H1 (cell line): ENCODE results near the gene L3MBTL4. TPM values are rescaled to one million over a fixed set of nuclear protein-coding genes. Genes with fewer than 3 reads are reported as not detected.

Source experiments
- CTCF ChIA-PET: fragments of 300-600 bp; sonication (Branson Sonifier 250); formaldehyde crosslinking; loops from one replicate; lab custom pipeline; 2021; ENCODE audit not compliant: partially characterized antibody; lab: Charles Lee
- POLR2A ChIA-PET: fragments of 300-600 bp; sonication (Branson Sonifier 250); formaldehyde crosslinking; loops from one replicate; lab custom pipeline; 2021; ENCODE audit warnings: inconsistent platforms; ENCODE audit not compliant: partially characterized antibody; lab: Charles Lee
- DNase-seq, 2 experiments: peaks; one replicate each; pipeline versions ENCODE4 v3.0.0 to v3.0.0-alpha.2; 2010 to 2022; ENCODE audit warnings: low spot score in 2 of 2, low read depth in 1 of 2, mixed read lengths in 1 of 2
- FAIRE-seq: peaks from 2 replicates; lab custom pipeline; 2011; peaks lifted over from hg19 to GRCh38; lab: Jason Lieb, UNC
- H2AFZ ChIP-seq: 2 replicates; pipeline ENCODE4 v1.8.1; 2012; ENCODE audit warnings: low read length, inconsistent platforms
- H2AK5ac ChIP-seq: 2 replicates; pipeline ENCODE4 v1.6.1; 2013; ENCODE audit warnings: low read depth, low read length
- H2BK120ac ChIP-seq: replicated peaks from 2 replicates; pipeline ENCODE3; 2013; ENCODE audit warnings: low read depth, low read length, inconsistent platforms
- H2BK12ac ChIP-seq: 2 replicates; pipeline ENCODE4 v1.6.1; 2013; ENCODE audit warnings: low read depth, low read length
- H2BK15ac ChIP-seq: 2 replicates; pipeline ENCODE4 v1.6.1; 2013; ENCODE audit warnings: low read length
- H2BK20ac ChIP-seq: 2 replicates; pipeline ENCODE4 v1.6.1; 2013; ENCODE audit warnings: low read length
- H2BK5ac ChIP-seq: 2 replicates; pipeline ENCODE4 v1.6.1; 2013; ENCODE audit warnings: low read depth, low read length
- H3K14ac ChIP-seq: 2 replicates; pipeline ENCODE4 v1.6.1; 2013; ENCODE audit warnings: inconsistent platforms; ENCODE audit not compliant: insufficient read length
- H3K18ac ChIP-seq: 2 replicates; pipeline ENCODE4 v1.6.1; 2013; ENCODE audit warnings: low read length; ENCODE audit errors: extremely low read depth
- H3K23ac ChIP-seq: 2 replicates; pipeline ENCODE4 v1.6.1; 2013; ENCODE audit warnings: inconsistent platforms; ENCODE audit not compliant: insufficient read length
- H3K23me2 ChIP-seq: 2 replicates; pipeline ENCODE4 v1.6.1; 2013; ENCODE audit warnings: low read depth, low read length
- H3K27ac ChIP-seq: 2 replicates; pipeline ENCODE4 v1.6.1; 2011; ENCODE audit warnings: low read depth, low read length, inconsistent platforms
- H3K27me3 ChIP-seq, 4 experiments: replicated peaks in 1 of 4; 1 replicate in 1 of 4; 2 replicates in 3 of 4; pipeline versions ENCODE4 v1.6.1 to v1.8.1; 2011 to 2013; ENCODE audit warnings: low read length in 3 of 4, mild to moderate bottlenecking in 3 of 4, inconsistent platforms in 2 of 4, mixed read lengths in 2 of 4, moderate library complexity in 1 of 4; ENCODE audit not compliant: control insufficient read depth in 3 of 4, insufficient read depth in 3 of 4; ENCODE audit errors: extremely low read depth in 1 of 4
- H3K36me3 ChIP-seq, 4 experiments: 2 replicates each; pipeline versions ENCODE4 v1.6.1 to v1.8.1; 2011 to 2013; ENCODE audit warnings: mild to moderate bottlenecking in 4 of 4, low read length in 3 of 4, moderate library complexity in 2 of 4, control low read depth in 1 of 4, inconsistent platforms in 1 of 4; ENCODE audit not compliant: insufficient read depth in 4 of 4, control insufficient read depth in 2 of 4
- H3K4ac ChIP-seq: replicated peaks from 2 replicates; pipeline ENCODE3; 2013; ENCODE audit warnings: low read length, low read depth, mixed read lengths, inconsistent platforms; ENCODE audit not compliant: insufficient read length
- H3K4me1 ChIP-seq, 4 experiments: replicated peaks in 1 of 4; 1 replicate in 1 of 4; 2 replicates in 3 of 4; pipeline versions ENCODE4 v1.6.1 to v1.8.1; 2011 to 2013; ENCODE audit warnings: low read length in 3 of 4, inconsistent platforms in 2 of 4, mixed read lengths in 1 of 4; ENCODE audit not compliant: insufficient read depth in 4 of 4, control insufficient read depth in 3 of 4
- H3K4me2 ChIP-seq, 2 experiments: 2 replicates each; pipeline versions ENCODE4 v1.6.1 to v1.8.1; 2011 to 2013; ENCODE audit warnings: low read depth in 2 of 2, low read length in 2 of 2, control low read depth in 1 of 2, inconsistent platforms in 1 of 2, mild to moderate bottlenecking in 1 of 2; ENCODE audit not compliant: insufficient read depth in 1 of 2
- H3K4me3 ChIP-seq, 4 experiments: fragments of 200-600, 300-600 bp in 1 of 4; sonication (generic), shearing (Covaris generic), sonication (Bioruptor Twin) in 1 of 4; 2 replicates each; pipeline versions ENCODE4 v1.5.1 to v1.8.1; 2011 to 2016; ENCODE audit warnings: low read length in 4 of 4, low read depth in 3 of 4, control low read depth in 2 of 4, inconsistent platforms in 2 of 4, mild to moderate bottlenecking in 2 of 4, mixed read lengths in 1 of 4, moderate library complexity in 1 of 4; ENCODE audit not compliant: insufficient read depth in 2 of 4; ENCODE audit errors: extremely low read depth in 1 of 4
- H3K56ac ChIP-seq: replicated peaks from 2 replicates; pipeline ENCODE3; 2013; ENCODE audit warnings: low read depth, mild to moderate bottlenecking, mixed read lengths, low read length, inconsistent platforms; ENCODE audit not compliant: insufficient read length
- H3K79me1 ChIP-seq: 2 replicates; pipeline ENCODE4 v1.6.1; 2013; ENCODE audit warnings: low read depth, low read length, control low read depth
- H3K79me2 ChIP-seq, 2 experiments: 2 replicates each; pipeline versions ENCODE4 v1.6.1 to v1.8.1; 2012 to 2013; ENCODE audit warnings: low read length in 2 of 2, mild to moderate bottlenecking in 2 of 2, inconsistent platforms in 1 of 2; ENCODE audit not compliant: insufficient read depth in 2 of 2, control insufficient read depth in 1 of 2
- H3K9ac ChIP-seq, 4 experiments: replicated peaks in 1 of 4; 1 replicate in 1 of 4; 2 replicates in 3 of 4; pipeline versions ENCODE4 v1.6.1 to v1.8.1; 2011 to 2013; ENCODE audit warnings: low read depth in 3 of 4, low read length in 3 of 4, control low read depth in 2 of 4, mild to moderate bottlenecking in 2 of 4, moderate library complexity in 2 of 4, inconsistent platforms in 1 of 4; ENCODE audit errors: extremely low read depth in 1 of 4
- H3K9me3 ChIP-seq, 2 experiments: 2 replicates each; pipeline versions ENCODE4 v1.6.1 to v1.8.1; 2012 to 2013; ENCODE audit warnings: mild to moderate bottlenecking in 2 of 2, moderate library complexity in 2 of 2, control low read depth in 1 of 2, inconsistent platforms in 1 of 2, low read depth in 1 of 2, low read length in 1 of 2, mixed read lengths in 1 of 2; ENCODE audit not compliant: insufficient read depth in 2 of 2
- H4K20me1 ChIP-seq, 2 experiments: replicated peaks in 1 of 2; 2 replicates each; pipeline versions ENCODE3 to v1.8.1; 2011 to 2013; ENCODE audit warnings: inconsistent platforms in 2 of 2, low read length in 2 of 2, mild to moderate bottlenecking in 1 of 2; ENCODE audit not compliant: insufficient read depth in 2 of 2, control insufficient read depth in 1 of 2
- H4K5ac ChIP-seq: 2 replicates; pipeline ENCODE4 v1.6.1; 2013; ENCODE audit warnings: low read length, low read depth, mixed read lengths, inconsistent platforms; ENCODE audit not compliant: insufficient read length
- H4K8ac ChIP-seq: 2 replicates; pipeline ENCODE4 v1.8.0; 2013; ENCODE audit warnings: mild to moderate bottlenecking, moderate library complexity, low read length, inconsistent platforms; ENCODE audit not compliant: insufficient read depth; ENCODE audit errors: extremely low read depth
- H4K91ac ChIP-seq: replicated peaks from 2 replicates; pipeline ENCODE3; 2013; ENCODE audit warnings: low read length, mixed read lengths, inconsistent platforms; ENCODE audit not compliant: insufficient read length
- HDAC2 ChIP-seq, 2 experiments: fragments of 300-600 bp in 1 of 2; sonication (generic) in 1 of 2; IDR thresholded peaks; 2 replicates each; pipeline ENCODE4 v1.6.1; 2011 to 2012; ENCODE audit warnings: low read depth in 2 of 2, low read length in 2 of 2, mild to moderate bottlenecking in 2 of 2, moderate library complexity in 2 of 2, borderline replicate concordance in 1 of 2, inconsistent platforms in 1 of 2
- KDM4A ChIP-seq: IDR thresholded peaks from one replicate; pipeline ENCODE4 v1.7.1; 2012; ENCODE audit warnings: low read depth, mild to moderate bottlenecking, moderate library complexity, low read length, inconsistent platforms; ENCODE audit not compliant: severe bottlenecking
- RAD21 ChIP-seq, 2 experiments: IDR thresholded peaks in 1 of 2; conservative IDR thresholded peaks in 1 of 2; 2 replicates each; pipeline ENCODE4 v1.6.1; 2011; ENCODE audit warnings: low read depth in 2 of 2, low read length in 2 of 2, improper control_type of control experiment in 1 of 2, inconsistent platforms in 1 of 2, mild to moderate bottlenecking in 1 of 2, moderate library complexity in 1 of 2
- WGBS, 2 experiments: shearing (Covaris generic) in 1 of 2; methylation state at CpG; one replicate each; pipeline versions ENCODE4 v1.1.6 to v1.1.7; 2013 to 2015; ENCODE audit warnings: low lambda C conversion rate in 2 of 2, mixed read lengths in 2 of 2, inconsistent platforms in 1 of 2, low coverage in 1 of 2, missing lambda C conversion rate in 1 of 2; ENCODE audit not compliant: insufficient replicate concordance in 2 of 2, insufficient coverage in 1 of 2, insufficient read length in 1 of 2; ENCODE audit errors: extremely low coverage in 1 of 2, missing lambda C conversion rate in 1 of 2; 5-methylcytosine and 5-hydroxymethylcytosine counted together
- polyA plus RNA-seq, 7 experiments: library from polyadenylated mRNA; depleted of rRNA in 3 of 7; stranded (reverse) in 5 of 7; unstranded in 2 of 7; fragments of >200 nt in 5 of 7; fragments of 200-250 nt in 2 of 7; gene quantifications; 1 replicate in 5 of 7; 2 replicates in 1 of 7; 4 replicates in 1 of 7; pipeline versions ENCODE4 v1.2.1 to v1.2.3, GENCODE V29; 2011 to 2013; ENCODE audit warnings: missing spikeins in 2 of 7, mixed read lengths in 2 of 7
- total RNA-seq: library from RNA; stranded (reverse); fragmentation: NEBNext Ultra II Directional; extraction: Animal tissue kit (Norgen Biotek cat#: 25700); gene quantifications from 2 replicates; pipeline ENCODE4 v1.2.1, GENCODE V29; 2021

The L3MBTL4 gene
- total and polyA plus RNA-seq, 2 of the 8 experiments (the other 6 are each of a cell fraction or from before 2014, with no cell fraction given) = 1.0 to 2.1 TPM

- no peak overlapping the region for H4K8ac ChIP-seq
- POLR2A ChIA-PET = interaction anchor here (1.0 kb wide), 1 partner anchor 74 kb away, joined by 3 read pairs; the partner anchor contains the start of gene TMEM200C
Observed at GRCh38 chr18:5969989-5970403, 444.7 kb downstream of the L3MBTL4 start.

More at GRCh38 chr18:5969989-5970403, 444.7 kb downstream of the L3MBTL4 start:
- Histone ChIP-seq H3K23ac (no peak overlapping the region), H2AFZ (0 out of 2 replicates have a peak overlapping the region, but pooled peaks have one; percentile 35), H2BK15ac (no peak overlapping the region), H3K27me3 (no peaks in the 10 kb centered on the region), H2BK120ac (no peak overlapping the region), H2BK20ac (no peak overlapping the region), H3K4me2 (no peak overlapping the region), H4K20me1 (no peaks in the 10 kb centered on the region), H3K9ac (0 out of 7 replicates have a peak overlapping the region, but pooled peaks of 1 of the 4 experiments have one; percentile 8)
- CTCF ChIA-PET = interaction anchor here (0.6 to 1.2 kb wide), 3 partner anchors 9 to 432 kb away, joined by 3 read pairs; no protein-coding TSS in a partner anchor
- DNase-seq = peak in 1 of 2 experiments; percentile 42
- no peak for TF ChIP-seq KDM4A
- no peak for TF ChIP-seq HDAC2 (IDR thresholded peaks at IDR 0.05; ENCODE audit: borderline replicate concordance in 1 of 2, low read depth in 2 of 2, low read length in 2 of 2)
- peak in 1 of 2 experiments; percentile 31; a peak in 2 of 4 replicates for TF ChIP-seq RAD21 (IDR thresholded peaks at IDR 0.05 in 1 of 2, conservative IDR thresholded peaks at IDR 0.05 in 1 of 2; ENCODE audit: low read depth in 2 of 2, low read length in 2 of 2)
- TF ChIP-seq, all 59 proteins: peak for 1
- Histone ChIP-seq H4K91ac (no peak overlapping the region), H2AK5ac (no peak overlapping the region), H3K4ac (no peak overlapping the region), H3K79me1 (no peaks in the 10 kb centered on the region), H3K36me3 (no peaks in the 10 kb centered on the region), H3K4me1 (peaks cover 0 to 11% (median 5%) of the 10 kb centered on the region in 4 experiments; a peak in 6 of 7 replicates), H2BK5ac (peak overlapping the region; percentile 6; the same call in 1 of the 2 replicates), H3K14ac (no peak overlapping the region), H2BK12ac (peak overlapping the region; percentile 11; the same call in 1 of the 2 replicates), H3K18ac (peak overlapping the region; percentile 15; the same call in 1 of the 2 replicates), H3K79me2 (no peaks in the 10 kb centered on the region), H3K23me2 (no peaks in the 10 kb centered on the region), H4K5ac (no peak overlapping the region), H3K9me3 (no peaks in the 10 kb centered on the region), H3K27ac (no peak overlapping the region), H3K56ac (no peak overlapping the region), H3K4me3 (no peak overlapping the region; a peak in 1 of 8 replicates)
- 72% methylated on average over 3 of the region's 3 CpGs; no CpG with 5 or more reads in 1 of the 2 experiments for WGBS, 2 experiments
- FAIRE-seq = no peak
